Adrenal gland (tissue), 5 donors: ENCODE measurements around the gene ZNF616.

Source experiments
- POLR2A ChIP-seq, 2 donors: fragments of 450-650 bp; IDR thresholded peaks; one replicate each; pipeline ENCODE4 v1.6.1; 2017; ENCODE audit warnings: antibody characterized with exemption in 2 of 2, mild to moderate bottlenecking in 2 of 2, moderate library complexity in 1 of 2
- TF ChIP-seq, protein P1 (sequence below), 6 experiments: fragments of 450-650 bp in 4 of 6; fragments of 200-600 bp in 2 of 6; sonication (generic) in 1 of 6; IDR thresholded peaks; 1 replicate in 5 of 6; 2 replicates in 1 of 6; pipeline versions ENCODE4 v1.5.1 to v1.8.0; 2016 to 2021; ENCODE audit warnings: antibody characterized with exemption in 6 of 6, mild to moderate bottlenecking in 2 of 6, moderate library complexity in 1 of 6
- donor health status: DM: no; HTN: no; CAD: no.

DNA sequence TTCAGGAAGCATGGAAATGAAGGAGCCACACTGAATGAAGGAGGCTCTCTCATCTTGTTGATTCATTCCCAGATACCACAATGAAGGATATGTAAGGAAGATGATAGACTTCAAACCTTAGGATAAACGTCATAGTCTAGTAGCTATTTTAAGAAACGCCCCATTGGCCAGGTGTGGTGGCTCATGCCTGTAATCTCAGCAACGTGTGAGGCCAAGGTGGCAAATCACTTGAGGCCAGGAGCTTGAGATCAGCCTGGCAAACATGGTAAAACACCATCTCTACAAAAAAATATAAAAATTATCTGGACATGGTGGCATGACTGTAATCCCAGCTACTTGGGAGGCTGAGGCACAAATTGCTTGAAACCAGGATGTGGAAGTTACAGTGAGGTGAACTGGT is 27.1 kb downstream of the ZNF616 start:
- TF ChIP-seq, protein P1, sequence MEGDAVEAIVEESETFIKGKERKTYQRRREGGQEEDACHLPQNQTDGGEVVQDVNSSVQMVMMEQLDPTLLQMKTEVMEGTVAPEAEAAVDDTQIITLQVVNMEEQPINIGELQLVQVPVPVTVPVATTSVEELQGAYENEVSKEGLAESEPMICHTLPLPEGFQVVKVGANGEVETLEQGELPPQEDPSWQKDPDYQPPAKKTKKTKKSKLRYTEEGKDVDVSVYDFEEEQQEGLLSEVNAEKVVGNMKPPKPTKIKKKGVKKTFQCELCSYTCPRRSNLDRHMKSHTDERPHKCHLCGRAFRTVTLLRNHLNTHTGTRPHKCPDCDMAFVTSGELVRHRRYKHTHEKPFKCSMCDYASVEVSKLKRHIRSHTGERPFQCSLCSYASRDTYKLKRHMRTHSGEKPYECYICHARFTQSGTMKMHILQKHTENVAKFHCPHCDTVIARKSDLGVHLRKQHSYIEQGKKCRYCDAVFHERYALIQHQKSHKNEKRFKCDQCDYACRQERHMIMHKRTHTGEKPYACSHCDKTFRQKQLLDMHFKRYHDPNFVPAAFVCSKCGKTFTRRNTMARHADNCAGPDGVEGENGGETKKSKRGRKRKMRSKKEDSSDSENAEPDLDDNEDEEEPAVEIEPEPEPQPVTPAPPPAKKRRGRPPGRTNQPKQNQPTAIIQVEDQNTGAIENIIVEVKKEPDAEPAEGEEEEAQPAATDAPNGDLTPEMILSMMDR (IDR thresholded peaks at IDR 0.05), result no peak
- no peak for TF ChIP-seq POLR2A (IDR thresholded peaks at IDR 0.05)
